Osteocyte (in vitro differentiated cells): ENCODE data around the gene CCDC85B. TPM values are rescaled to one million over a fixed set of nuclear protein-coding genes. Genes with fewer than 3 reads are reported as not detected.
A peak's percentile ranks its signal among the peaks of the same experiment; 100 is the strongest.

Experiments used
- DNase-seq: peaks from one replicate; pipeline ENCODE4 v3.0.0; 2021; ENCODE audit warnings: mixed read lengths; ENCODE audit not compliant: unreplicated experiment; ENCODE audit errors: extremely low spot score
- H3K27ac Mint-ChIP-seq: one replicate; pipeline ENCODE4 v1.8.0; 2021; ENCODE audit warnings: mild to moderate bottlenecking, mixed read lengths; ENCODE audit not compliant: unreplicated experiment
- H3K27me3 Mint-ChIP-seq: one replicate; pipeline ENCODE4 v1.8.0; 2021; ENCODE audit warnings: mixed read lengths; ENCODE audit not compliant: unreplicated experiment
- H3K36me3 Mint-ChIP-seq: one replicate; pipeline ENCODE4 v1.8.0; 2021; ENCODE audit warnings: mixed read lengths; ENCODE audit not compliant: unreplicated experiment
- H3K4me1 Mint-ChIP-seq: one replicate; pipeline ENCODE4 v1.8.0; 2021; ENCODE audit warnings: mixed read lengths; ENCODE audit not compliant: unreplicated experiment
- H3K4me3 Mint-ChIP-seq: one replicate; pipeline ENCODE4 v1.8.0; 2021; ENCODE audit warnings: mild to moderate bottlenecking, moderate library complexity, mixed read lengths; ENCODE audit not compliant: unreplicated experiment
- H3K9me3 Mint-ChIP-seq: one replicate; pipeline ENCODE4 v1.8.0; 2021; ENCODE audit warnings: mixed read lengths; ENCODE audit not compliant: unreplicated experiment
- CTCF ChIP-seq: fragments of 200-600 bp; sonication (generic); IDR thresholded peaks from 2 replicates; pipeline ENCODE4 v1.5.0; 2021; ENCODE audit warnings: antibody characterized with exemption, mild to moderate bottlenecking, moderate library complexity
- total RNA-seq: library from RNA; stranded (reverse); gene quantifications from 2 replicates; pipeline ENCODE4 v1.2.1, GENCODE V29; 2021

Gene CCDC85B
- total RNA-seq, 1 donor from 2014 or later = 39.0 TPM

- peaks cover 8% of the 10 kb centered on the region for H3K36me3 Mint-ChIP-seq
- DNase-seq = no peak
- no peak overlapping the region for H3K4me3 Mint-ChIP-seq
- no peaks in the 10 kb centered on the region for H3K27me3 Mint-ChIP-seq
- H3K4me1 Mint-ChIP-seq = peaks cover 52% of the 10 kb centered on the region
- peak overlapping the region; percentile 79 for H3K27ac Mint-ChIP-seq
- TF ChIP-seq CTCF = no peak
- no peaks in the 10 kb centered on the region for H3K9me3 Mint-ChIP-seq
Observed at GRCh38 chr11:65895482-65895981, 5.1 kb downstream of the CCDC85B start.

- no peak for DNase-seq
- no peaks in the 10 kb centered on the region for H3K9me3 Mint-ChIP-seq
- peak overlapping the region; percentile 79 for H3K27ac Mint-ChIP-seq
- no peaks in the 10 kb centered on the region for H3K27me3 Mint-ChIP-seq
- peaks cover 57% of the 10 kb centered on the region for H3K4me1 Mint-ChIP-seq
- H3K36me3 Mint-ChIP-seq = peaks cover 8% of the 10 kb centered on the region
- no peak for TF ChIP-seq CTCF
- H3K4me3 Mint-ChIP-seq = no peak overlapping the region
Observed at GRCh38 chr11:65896034-65896999, 5.8 kb downstream of the CCDC85B start.

- Mint-ChIP-seq H3K36me3 (peaks cover 8% of the 10 kb centered on the region), H3K4me3 (peak overlapping the region; percentile 56), H3K27ac (peak overlapping the region; percentile 79), H3K27me3 (no peaks in the 10 kb centered on the region), H3K9me3 (no peaks in the 10 kb centered on the region), H3K4me1 (peaks cover 61% of the 10 kb centered on the region)
- no peak for TF ChIP-seq CTCF
- DNase-seq = no peak
Observed at GRCh38 chr11:65897020-65897471, 6.6 kb downstream of the CCDC85B start.

- peak overlapping the region; percentile 90 for H3K4me3 Mint-ChIP-seq
- H3K36me3 Mint-ChIP-seq = peaks cover 2% of the 10 kb centered on the region
- H3K9me3 Mint-ChIP-seq = no peaks in the 10 kb centered on the region
- no peaks in the 10 kb centered on the region for H3K27me3 Mint-ChIP-seq
- H3K4me1 Mint-ChIP-seq = peaks cover 63% of the 10 kb centered on the region
- TF ChIP-seq CTCF = no peak
- no peak for DNase-seq
- H3K27ac Mint-ChIP-seq = peak overlapping the region; percentile 97
Observed at GRCh38 chr11:65898656-65899355, 8.3 kb downstream of the CCDC85B start.
